Measurements from ENCODE around the gene SLC31A2. TPM values are rescaled to one million over a fixed set of nuclear protein-coding genes. Genes with fewer than 3 reads are reported as not detected.
A peak's percentile ranks its signal among the peaks of the same experiment; 100 is the strongest.

Gene SLC31A2
- total and polyA plus RNA-seq, 8 donors = 1.2 to 19.6 (median 6.4) TPM

GRCh38 chr9:113131689-113132151 is 19.1 kb upstream of the SLC31A2 start:
- intact Hi-C loops (cut with DNase I; ENCODE audit: low total_unique reads) = no loop called here
- Histone ChIP-seq H3K4me1 (no peaks in the 10 kb centered on the region), H3K36me3 (no peaks in the 10 kb centered on the region), H3K9me3 (no peaks in the 10 kb centered on the region), H3K27me3 (peaks cover 0 to 48% (median 0%) of the 10 kb centered on the region in 3 donors), H3K27ac (no peak overlapping the region), H3K4me3 (no peak overlapping the region)
- peak; percentile 37 to 72 for DNase-seq
- WGBS, 5 donors = 6 to 14% (median 10%) methylated on average over 3 of the region's 3 CpGs
- no peak for TF ChIP-seq POLR2AphosphoS5 (IDR thresholded peaks at IDR 0.05)
- TF ChIP-seq CTCF (IDR thresholded peaks at IDR 0.05) = no peak
- no peak for TF ChIP-seq EP300 (IDR thresholded peaks at IDR 0.05)
- TF ChIP-seq POLR2A (IDR thresholded peaks at IDR 0.05) = no peak

- Histone ChIP-seq H3K4me1 (no peaks in the 10 kb centered on the region), H3K9me3 (peaks cover 0 to 13% (median 0%) of the 10 kb centered on the region in 4 donors), H3K36me3 (no peaks in the 10 kb centered on the region), H3K4me3 (no peak overlapping the region), H3K27me3 (peaks cover 0 to 5% (median 0%) of the 10 kb centered on the region in 3 donors), H3K27ac (no peak overlapping the region)
- peak in 1 of 2 donors; percentile 29 for DNase-seq
- WGBS, 5 donors = 61 to 67% (median 67%) methylated on average over 9 of the region's 9 CpGs
- TF ChIP-seq POLR2AphosphoS5 (IDR thresholded peaks at IDR 0.05) = no peak
- TF ChIP-seq CTCF (IDR thresholded peaks at IDR 0.05) = no peak
- no peak for TF ChIP-seq EP300 (IDR thresholded peaks at IDR 0.05)
- no peak for TF ChIP-seq POLR2A (IDR thresholded peaks at IDR 0.05)
- intact Hi-C loops (cut with DNase I; ENCODE audit: low total_unique reads) = no loop called here
Observed at GRCh38 chr9:113137196-113138168, 13.3 kb upstream of the SLC31A2 start.

GRCh38 chr9:113138760-113139159 is 12.0 kb upstream of the SLC31A2 start:
- WGBS, 5 donors = 59 to 64% (median 60%) methylated on average over 3 of the region's 3 CpGs
- DNase-seq = no peak
- H3K36me3 ChIP-seq = no peaks in the 10 kb centered on the region

More at GRCh38 chr9:113138760-113139159, 12.0 kb upstream of the SLC31A2 start:
- TF ChIP-seq POLR2A (IDR thresholded peaks at IDR 0.05) (no peak), POLR2AphosphoS5 (IDR thresholded peaks at IDR 0.05) (no peak), EP300 (IDR thresholded peaks at IDR 0.05) (no peak), CTCF (IDR thresholded peaks at IDR 0.05) (no peak)
- peaks cover 0 to 12% (median 0%) of the 10 kb centered on the region in 3 donors for H3K27me3 ChIP-seq
- peaks cover 0 to 13% (median 0%) of the 10 kb centered on the region in 4 donors for H3K9me3 ChIP-seq
- intact Hi-C loops (cut with DNase I; ENCODE audit: low total_unique reads) = no loop called here
- H3K4me1 ChIP-seq = no peaks in the 10 kb centered on the region
- H3K27ac ChIP-seq = no peak overlapping the region
- no peak overlapping the region for H3K4me3 ChIP-seq

Measured in stomach (tissue), 9 donors.